ENCODE data around the gene FCN3.

DNA sequence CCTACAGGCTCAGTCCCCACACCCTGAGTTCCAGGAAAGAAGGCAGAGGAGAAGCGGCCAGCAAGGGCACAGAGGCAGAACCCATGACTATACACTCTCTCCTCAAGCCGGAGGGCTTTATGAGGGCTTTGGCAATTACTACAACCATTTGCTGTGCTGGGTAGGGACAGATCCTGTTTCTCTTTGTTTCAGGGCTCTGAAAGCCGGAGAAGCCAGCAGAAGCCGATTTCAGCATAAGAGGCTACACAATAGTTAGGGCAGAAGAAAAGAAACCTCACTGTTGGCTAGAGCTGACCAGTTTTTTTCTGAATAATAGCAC lies 31.7 kb upstream of the FCN3 start:
- TF ChIP-seq, protein P1, sequence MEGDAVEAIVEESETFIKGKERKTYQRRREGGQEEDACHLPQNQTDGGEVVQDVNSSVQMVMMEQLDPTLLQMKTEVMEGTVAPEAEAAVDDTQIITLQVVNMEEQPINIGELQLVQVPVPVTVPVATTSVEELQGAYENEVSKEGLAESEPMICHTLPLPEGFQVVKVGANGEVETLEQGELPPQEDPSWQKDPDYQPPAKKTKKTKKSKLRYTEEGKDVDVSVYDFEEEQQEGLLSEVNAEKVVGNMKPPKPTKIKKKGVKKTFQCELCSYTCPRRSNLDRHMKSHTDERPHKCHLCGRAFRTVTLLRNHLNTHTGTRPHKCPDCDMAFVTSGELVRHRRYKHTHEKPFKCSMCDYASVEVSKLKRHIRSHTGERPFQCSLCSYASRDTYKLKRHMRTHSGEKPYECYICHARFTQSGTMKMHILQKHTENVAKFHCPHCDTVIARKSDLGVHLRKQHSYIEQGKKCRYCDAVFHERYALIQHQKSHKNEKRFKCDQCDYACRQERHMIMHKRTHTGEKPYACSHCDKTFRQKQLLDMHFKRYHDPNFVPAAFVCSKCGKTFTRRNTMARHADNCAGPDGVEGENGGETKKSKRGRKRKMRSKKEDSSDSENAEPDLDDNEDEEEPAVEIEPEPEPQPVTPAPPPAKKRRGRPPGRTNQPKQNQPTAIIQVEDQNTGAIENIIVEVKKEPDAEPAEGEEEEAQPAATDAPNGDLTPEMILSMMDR (IDR thresholded peaks at IDR 0.05; ENCODE audit: insufficient read depth, low read length, poor library complexity, severe bottlenecking): no peak
- no peak for TF ChIP-seq EZH2phosphoT487 (conservative IDR thresholded peaks at IDR 0.05; ENCODE audit: low read length)

Data from SU-DHL-6 (cell line).